Measurements from ENCODE around the gene APOL1.

DNA sequence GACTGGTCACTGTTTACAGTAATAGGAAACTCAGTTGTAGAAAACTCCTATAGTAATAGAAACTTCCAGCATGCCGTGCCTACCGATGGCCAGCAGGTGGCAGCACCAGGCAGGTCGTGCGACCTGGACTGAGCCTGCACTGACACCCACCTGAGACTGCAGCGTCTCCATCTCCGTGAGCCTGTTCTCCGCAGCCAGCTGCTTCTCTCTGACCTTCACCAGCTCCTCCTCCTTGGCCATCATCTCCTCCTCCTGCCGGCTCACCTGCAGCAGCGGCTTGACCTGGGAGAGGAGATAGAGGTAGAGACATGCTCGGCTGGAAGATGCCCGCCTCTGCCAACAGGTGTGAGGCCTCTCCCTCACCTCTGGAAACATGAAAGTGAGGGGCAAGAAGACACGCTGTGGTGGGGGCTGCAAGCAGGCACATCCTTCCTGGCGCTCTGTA is 48.5 kb downstream of the APOL1 start:
- TF ChIP-seq, protein P1, sequence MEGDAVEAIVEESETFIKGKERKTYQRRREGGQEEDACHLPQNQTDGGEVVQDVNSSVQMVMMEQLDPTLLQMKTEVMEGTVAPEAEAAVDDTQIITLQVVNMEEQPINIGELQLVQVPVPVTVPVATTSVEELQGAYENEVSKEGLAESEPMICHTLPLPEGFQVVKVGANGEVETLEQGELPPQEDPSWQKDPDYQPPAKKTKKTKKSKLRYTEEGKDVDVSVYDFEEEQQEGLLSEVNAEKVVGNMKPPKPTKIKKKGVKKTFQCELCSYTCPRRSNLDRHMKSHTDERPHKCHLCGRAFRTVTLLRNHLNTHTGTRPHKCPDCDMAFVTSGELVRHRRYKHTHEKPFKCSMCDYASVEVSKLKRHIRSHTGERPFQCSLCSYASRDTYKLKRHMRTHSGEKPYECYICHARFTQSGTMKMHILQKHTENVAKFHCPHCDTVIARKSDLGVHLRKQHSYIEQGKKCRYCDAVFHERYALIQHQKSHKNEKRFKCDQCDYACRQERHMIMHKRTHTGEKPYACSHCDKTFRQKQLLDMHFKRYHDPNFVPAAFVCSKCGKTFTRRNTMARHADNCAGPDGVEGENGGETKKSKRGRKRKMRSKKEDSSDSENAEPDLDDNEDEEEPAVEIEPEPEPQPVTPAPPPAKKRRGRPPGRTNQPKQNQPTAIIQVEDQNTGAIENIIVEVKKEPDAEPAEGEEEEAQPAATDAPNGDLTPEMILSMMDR (IDR thresholded peaks at IDR 0.05) = peak; percentile 97 to 98 (median 97)
- TF ChIP-seq POLR2A (IDR thresholded peaks at IDR 0.05; ENCODE audit: low read depth) = no peak
